HG03354 (cell line): Measurements from ENCODE around the gene GEMIN4.

ENCODE experiments used
- ATAC-seq: cut with Tn5 transposase; IDR thresholded peaks from one replicate; pipeline ENCODE4 v1.9.1; 2021; ENCODE audit warnings: mild to moderate bottlenecking; ENCODE audit not compliant: unreplicated experiment, poor library complexity, severe bottlenecking

Gene GEMIN4

GRCh38 chr17:745406-745805 is 6.7 kb downstream of the GEMIN4 start:
- no peak for ATAC-seq

DNA sequence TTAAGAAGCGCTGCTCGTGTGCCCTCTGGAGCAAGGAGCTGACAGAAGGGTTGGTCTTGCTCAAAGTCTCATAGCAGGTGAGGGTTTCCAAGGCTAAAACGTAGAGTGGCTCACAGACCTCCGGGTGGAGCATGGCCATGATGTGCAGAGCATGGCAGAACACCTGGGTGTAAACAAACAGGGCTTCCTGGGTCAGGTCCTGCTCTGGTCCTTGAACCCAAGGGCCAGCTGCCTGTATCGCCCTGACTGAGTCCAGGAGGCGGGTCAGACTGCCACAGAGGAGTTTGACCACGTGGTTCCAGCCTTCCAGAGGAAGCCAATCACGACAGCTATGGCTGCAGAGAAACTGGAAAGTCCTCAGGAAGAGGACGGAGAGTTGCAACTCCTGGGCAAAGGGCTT is 7.1 kb downstream of the GEMIN4 start:
- ATAC-seq = no peak

GRCh38 chr17:743139-743538 is 8.9 kb downstream of the GEMIN4 start:
- no peak for ATAC-seq

DNA sequence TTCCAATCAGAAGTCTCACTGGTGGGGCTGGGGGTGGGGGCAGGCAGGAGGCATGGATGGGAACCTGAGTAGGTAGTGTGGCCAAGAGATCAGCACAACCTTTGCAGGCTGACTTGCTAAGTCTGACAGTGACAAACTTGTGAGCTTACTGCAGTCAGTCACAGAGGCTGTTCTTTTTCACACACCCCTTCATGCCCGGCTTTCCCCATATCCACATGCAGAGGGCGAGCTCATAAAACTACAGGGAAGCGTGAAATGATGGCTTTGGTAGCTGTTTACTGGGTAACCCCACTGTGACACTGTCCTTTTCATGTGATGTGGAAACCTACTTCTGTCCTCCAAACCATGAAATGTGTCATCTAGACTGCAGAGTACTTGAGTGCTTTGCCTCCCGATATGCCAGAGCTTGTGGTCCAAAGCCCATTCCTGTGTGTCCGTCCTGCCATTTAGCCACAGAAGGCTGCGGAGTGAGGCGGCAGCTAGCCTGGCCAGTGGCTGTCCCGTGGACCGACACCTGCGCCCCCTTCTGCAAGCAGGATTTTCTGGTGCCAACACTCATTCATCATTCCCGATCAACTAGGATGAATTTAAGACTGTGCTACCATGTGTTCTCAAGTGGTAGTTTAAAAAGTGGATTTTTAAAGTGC is 9.8 kb downstream of the GEMIN4 start:
- no peak for ATAC-seq

GRCh38 chr17:740240-741017 is 11.6 kb downstream of the GEMIN4 start:
- ATAC-seq = peak; percentile 81

- no peak for ATAC-seq
Observed at GRCh38 chr17:737561-738113, 14.4 kb downstream of the GEMIN4 start.

- no peak for ATAC-seq
Observed at GRCh38 chr17:733743-734142, 18.3 kb downstream of the GEMIN4 start.

DNA sequence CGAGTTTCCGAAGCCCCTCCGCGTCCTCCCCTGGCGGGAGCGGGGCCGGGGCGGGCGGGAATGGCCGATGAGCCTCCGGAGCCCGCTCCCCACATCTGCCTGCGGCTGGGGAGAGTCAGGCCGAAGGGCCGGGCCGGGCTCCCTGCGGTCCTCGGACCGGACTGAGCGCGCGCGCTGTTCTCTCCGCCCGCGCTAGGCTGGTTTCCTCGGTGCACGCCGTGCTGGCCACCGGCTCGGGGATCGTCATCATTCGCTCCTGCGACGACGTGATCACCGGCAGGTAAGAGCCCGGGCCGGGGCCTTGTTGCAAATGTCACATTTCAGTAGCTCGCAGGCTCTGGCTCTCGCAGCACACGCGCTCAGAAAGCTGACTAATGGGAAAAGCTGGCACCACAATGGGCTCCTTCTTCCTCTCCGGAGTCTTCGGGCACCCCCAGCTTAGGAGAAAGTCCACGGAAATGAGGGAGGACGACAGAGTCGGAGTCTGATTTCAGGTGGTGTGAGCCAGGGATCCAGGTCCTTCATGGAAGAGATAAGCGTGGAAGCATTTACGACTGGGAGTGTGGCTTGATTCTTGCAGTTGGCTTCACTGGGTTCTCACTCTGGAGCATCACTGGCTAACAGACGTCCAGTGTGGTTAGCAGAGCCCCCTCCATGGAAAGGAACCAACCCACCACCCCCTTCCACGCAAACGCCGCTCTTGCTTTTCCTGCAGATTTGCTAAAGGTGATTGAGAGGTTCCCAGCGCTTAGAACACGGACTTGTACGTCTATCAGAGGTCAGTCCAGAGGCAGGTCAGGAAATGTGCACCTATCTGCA is 19.0 kb downstream of the GEMIN4 start:
- ATAC-seq = peak; percentile 42

- peak; percentile 64 for ATAC-seq
Observed at GRCh38 chr17:732067-732901, 19.8 kb downstream of the GEMIN4 start, which contains the start of gene TLCD3A. TSS of gene TLCD3A (plus strand) at chr17:732596. CDS start at chr17:732648, 52 bp downstream.

DNA sequence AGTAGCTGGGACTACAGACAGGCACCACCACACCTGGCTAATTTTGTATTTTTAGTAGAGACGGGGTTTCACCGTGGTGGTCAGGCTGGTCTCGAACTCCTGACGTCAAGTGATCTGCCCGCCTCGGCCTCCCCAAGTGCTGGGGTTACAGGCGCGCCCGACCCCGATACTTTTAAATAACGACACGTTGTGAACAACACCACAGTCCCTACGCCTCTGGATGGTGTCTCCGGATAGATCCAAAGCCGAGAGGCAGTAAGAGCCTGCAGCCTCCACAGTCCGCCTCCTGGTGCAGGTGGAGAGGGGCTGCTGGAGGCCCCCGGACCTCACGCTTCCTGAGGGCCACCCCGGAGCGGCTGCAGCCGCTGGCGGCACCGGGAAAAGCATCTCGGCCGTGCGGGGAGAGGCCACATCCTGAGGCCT is 20.4 kb downstream of the GEMIN4 start:
- peak; percentile 11 for ATAC-seq

DNA sequence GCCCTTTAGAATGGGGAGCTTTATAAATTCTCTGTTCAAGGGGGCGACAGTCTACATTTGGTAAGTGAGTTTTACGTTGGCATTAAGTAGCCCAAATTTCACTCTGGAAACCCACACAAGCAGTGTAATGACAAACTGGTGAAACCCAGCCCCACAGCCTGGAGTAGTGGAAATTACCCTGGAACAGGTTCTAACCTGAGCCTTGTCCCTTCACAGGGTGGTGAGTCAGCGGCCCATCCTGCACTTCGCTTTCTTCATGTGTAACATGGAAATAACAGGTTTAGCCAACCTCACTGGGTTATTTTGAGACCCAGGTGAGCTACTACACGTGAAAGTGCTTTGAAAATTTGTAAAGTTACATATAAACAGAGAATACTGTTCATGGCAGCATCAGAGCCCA is 23.2 kb downstream of the GEMIN4 start:
- ATAC-seq = no peak

GRCh38 chr17:726271-726919 is 25.7 kb downstream of the GEMIN4 start:
- ATAC-seq = no peak

GRCh38 chr17:725746-726145 is 26.3 kb downstream of the GEMIN4 start:
- ATAC-seq = no peak

GRCh38 chr17:725084-725483 is 27.0 kb downstream of the GEMIN4 start:
- no peak for ATAC-seq

- ATAC-seq = no peak
Observed at GRCh38 chr17:721540-721937, 30.5 kb downstream of the GEMIN4 start.

GRCh38 chr17:720706-721539 is 31.1 kb downstream of the GEMIN4 start:
- ATAC-seq = no peak

DNA sequence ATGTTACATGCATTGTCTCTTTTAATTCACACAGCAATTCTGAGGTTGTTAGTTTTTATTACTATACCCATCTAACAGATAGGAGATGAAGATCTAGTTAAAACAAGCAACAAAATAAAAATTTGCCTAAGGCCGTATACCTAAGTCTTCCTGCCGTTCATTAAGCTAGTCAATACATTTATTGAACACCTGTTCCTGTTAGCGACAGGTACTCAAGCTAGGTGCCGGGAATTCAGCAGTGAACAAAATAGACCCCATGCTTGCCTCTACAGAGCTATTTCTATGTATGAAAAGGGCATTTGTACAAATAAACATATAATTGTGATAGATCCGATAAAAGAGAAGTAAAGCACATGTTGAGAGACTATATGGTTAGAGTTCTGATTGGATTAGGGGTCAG is 34.0 kb downstream of the GEMIN4 start:
- ATAC-seq = no peak

- ATAC-seq = no peak
Observed at GRCh38 chr17:708132-708531, 43.9 kb downstream of the GEMIN4 start.
